NCI-H128 (cell line): ENCODE data around the gene ZIM2.

Experiments used
- DNase-seq: peaks from one replicate; lab custom pipeline; 2025; ENCODE audit not compliant: unreplicated experiment; lab: John Stamatoyannopoulos, UW

Gene ZIM2

DNA sequence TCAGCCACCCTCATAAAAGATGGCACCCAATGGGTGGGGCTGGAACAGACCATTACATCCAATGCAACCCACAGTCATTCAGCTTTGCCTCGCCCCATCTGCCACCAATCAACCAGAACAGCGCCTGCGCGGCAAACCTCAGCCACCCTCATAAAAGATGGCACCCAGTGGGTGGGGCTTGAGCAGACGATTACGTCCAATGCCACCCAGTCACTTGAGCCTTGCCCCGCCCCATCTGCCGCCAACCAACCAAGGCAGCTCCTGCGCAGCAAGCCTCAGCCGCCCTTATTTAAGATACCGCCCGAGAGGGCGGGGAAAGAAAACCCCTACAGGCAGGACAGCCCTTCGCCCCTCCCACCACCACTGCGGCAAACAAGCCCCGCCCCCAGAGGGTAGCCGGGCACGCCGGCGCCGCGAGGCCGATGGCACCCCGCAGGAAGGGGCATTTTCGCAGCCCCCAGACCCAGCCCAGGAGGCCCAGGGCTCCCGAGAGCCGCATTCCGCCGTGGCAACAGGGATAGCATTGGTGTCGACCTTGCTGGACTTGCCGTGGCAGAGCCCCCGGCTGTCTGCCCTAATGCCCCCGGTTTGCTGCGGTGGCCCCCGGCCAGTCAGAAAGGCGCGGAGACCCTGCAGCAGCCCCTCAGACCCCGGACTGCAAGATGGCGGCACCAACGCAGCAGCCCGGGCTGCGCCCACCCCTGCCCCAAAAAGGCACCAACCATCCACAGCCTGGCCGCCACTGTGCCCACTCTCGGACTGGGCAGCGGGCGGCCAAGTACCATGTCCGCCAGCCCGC is 675 bp downstream of the ZIM2 start:
- DNase-seq: no peak

DNA sequence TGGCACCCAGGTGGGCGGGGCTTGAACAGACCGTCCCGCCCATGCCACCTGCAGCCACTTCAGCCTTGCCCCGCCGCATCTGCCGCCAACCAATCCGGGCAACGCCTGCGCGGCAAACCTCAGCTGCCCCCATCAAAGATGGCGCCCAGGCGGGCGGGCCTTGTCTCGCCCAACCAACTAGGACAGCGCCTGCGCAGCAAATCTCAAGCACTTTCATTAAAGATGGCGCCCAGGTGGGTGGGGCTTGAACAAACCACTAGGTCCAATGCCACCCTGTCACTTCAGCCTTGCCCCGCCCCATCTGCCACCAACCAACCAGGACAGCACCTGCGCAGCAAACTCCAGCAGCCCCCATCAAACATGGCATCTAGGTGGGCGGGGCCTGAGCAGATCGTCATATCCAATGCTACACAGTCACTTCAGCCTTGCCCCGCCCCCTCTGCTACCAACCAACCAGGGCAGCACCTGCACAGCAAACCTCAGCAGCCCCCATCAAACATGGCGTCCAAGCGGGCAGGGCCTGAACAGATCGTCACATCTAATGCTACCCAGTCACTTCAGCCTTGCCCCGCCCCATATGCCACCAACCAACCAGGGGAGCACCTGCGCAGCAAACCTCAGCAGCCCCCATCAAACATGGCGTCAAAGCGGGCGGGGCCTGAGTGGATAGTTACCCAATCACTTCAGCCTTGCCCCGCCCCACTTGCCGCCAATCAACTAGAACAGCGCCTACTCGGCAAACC is 1.4 kb downstream of the ZIM2 start:
- DNase-seq: no peak

DNA sequence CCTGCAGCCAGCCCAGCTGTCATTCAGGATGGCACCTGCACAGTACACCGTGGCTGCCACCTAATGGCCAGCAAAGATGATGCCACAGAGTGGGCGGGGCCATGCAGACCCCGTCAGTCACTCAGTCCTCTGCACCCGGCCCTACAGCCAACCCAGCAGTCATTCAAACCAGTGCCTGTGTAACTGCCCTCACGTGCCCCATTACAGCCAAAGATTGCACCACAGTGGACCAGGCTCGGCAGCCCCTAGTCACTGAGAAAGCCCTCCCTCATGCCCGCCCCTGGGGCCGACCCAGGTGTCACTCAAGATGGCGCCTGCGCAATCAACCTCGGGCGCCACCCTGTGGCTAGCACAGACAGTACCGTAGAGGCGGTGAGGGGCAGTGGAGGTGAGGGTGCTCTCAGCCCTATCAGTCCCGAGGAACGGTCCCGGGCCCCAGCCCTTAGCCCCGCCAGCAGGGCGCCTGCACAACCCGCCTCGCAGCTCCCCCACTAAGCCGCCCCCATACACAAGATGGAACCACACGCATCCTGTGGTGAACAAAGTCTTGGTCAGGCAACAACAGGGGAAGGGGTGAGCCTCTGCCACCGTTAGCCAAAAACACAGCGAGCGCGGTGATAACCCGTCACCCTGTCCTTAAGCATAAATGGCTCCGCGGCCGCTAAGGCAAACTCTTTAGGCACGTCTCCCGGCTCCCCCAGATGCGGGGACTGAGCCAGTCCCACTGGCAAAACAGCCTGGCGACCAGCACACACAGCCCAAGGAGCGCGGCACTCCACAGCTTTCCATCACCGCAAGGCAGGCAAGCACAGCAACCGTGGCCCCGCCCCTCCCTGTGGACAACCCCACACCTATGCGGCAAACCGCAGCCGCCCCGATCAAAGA is 2.3 kb downstream of the ZIM2 start:
- no peak for DNase-seq

DNA sequence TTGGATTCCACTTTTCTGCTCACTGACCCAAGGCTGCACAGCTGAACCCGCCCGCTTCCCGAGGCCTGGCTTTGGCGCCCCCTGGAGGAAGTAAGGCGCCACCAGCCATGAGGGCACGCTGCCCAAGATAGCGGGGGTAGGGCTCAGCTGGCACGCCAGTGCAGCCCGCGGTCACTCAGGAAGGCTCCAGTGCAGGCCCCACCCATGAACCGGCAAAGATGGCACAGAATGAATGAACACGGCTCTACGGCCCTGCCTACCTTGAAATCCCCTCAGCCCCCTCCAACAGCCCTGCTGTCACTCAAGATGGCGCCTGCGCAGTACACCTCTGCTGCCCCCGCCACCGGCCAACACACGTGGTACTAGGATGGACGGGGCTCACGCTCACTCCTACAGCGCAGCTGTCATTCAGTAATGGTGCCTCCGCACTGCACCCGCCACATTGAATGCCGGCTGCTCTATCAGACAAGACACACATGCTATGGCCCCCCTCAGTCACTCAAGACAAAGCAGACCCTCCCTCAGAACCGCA is 3.0 kb downstream of the ZIM2 start:
- no peak for DNase-seq

- DNase-seq: no peak
These were observed 3.5 kb downstream of the ZIM2 start for GRCh38 chr19:56837004-56837403.

- no peak for DNase-seq
These were observed 4.5 kb downstream of the ZIM2 start for GRCh38 chr19:56836059-56836458.

DNA sequence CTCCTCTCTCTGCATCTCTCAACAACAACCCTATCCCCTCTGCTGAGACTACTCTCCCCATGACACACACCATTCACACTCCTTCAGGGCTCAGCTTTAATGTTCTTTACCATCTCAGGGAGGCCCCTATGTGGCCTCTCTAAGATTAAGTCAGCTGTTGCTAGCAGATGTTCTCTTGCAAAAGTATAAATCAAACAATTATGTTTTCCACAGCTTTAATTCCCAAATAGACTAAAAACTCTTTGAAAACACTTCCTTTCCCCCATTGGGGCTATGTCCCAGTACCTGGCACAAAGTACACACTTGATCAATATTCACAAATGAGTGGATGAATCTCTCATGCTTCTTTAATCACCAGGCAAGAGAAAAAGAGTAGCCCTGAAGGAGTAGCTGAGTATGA is 5.1 kb downstream of the ZIM2 start:
- DNase-seq: no peak

GRCh38 chr19:56834564-56835375 is 5.8 kb downstream of the ZIM2 start:
- DNase-seq: no peak

DNA sequence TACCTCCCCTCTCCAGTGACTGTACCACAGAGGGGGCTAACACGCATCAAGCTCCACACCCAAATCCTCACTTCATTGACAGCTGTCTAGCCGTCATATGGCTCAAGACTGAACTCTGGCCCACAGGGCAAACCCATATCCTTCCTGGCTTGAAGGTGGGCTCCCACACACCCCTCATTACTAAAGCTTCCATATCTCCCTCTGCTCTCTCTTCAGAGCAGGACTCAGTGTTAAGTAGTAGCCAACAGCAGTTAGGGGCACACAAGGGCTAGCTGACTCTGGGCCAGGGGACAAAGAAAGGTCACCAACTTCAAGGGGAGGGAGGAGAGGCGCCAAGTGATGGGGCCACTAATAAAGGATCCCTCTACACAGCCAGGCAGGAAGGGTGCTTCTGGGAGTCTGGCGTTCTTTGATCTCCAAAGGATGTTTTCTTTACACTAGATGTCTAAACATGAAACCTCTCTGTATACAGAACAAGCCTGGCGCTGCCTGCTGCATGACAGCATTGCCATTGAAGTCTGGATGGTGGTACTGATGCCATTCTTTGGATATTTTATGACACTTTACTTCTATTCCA is 8.1 kb downstream of the ZIM2 start:
- DNase-seq: no peak

GRCh38 chr19:56831255-56831654 is 9.3 kb downstream of the ZIM2 start:
- no peak for DNase-seq

DNA sequence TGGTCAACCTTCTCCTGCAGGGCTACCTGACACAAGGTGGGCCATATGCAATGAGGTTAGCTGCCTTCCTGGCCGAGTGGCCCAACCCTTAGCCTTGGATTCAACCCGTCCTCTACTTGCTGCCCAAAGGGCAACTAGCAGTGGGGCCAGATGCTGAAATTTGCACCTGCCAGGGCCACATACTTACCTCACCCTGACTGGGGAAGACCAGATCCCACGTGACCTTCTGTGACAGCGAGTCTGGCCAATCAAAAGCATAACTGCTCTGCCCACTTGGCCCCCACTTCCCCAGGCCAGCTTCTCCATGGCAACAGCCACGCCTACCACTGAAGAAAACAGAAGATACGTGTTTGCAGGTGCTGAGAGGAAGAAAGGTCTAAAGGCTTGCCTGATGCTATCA is 10.9 kb downstream of the ZIM2 start:
- no peak for DNase-seq

- DNase-seq: no peak
These were observed 12.8 kb downstream of the ZIM2 start for GRCh38 chr19:56827708-56828107.

DNA sequence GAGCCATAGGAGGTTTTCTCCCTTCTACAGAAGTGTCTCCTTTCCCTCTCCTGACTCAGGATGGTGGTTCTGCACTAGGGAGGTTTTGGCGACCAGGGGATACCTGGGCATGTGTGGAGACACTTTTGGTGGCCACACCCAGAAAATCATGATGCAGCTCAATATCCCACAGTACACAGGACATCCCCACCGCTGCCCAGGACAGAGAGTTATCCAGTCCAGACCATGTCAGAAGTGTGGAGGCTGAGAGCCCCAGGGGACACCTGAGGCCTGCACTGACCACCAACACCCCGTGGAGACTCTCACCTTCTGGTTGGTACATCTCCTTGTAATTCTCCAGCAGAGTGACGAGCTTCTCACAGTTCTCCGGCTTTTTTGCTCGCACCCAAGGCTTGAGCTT is 16.6 kb downstream of the ZIM2 start:
- DNase-seq: no peak

DNA sequence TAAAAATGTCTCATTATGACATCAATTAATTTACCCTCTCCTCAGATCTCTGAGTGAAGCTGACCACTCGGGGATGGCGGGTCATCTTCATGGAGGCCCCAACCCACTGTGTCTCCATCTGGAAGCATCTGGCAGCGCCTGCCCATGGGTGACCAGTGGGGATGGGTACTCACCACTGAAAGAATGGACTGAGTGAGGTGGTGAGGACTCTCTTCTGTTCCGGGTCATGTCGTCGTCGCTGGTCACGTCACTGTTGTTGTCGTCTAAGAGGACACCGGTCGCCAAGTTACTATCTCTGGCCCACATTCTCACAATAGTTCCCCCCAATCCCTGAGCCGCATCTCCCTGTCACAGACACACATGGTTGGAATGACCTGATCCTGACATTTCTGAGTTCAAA is 17.1 kb downstream of the ZIM2 start:
- DNase-seq: no peak

DNA sequence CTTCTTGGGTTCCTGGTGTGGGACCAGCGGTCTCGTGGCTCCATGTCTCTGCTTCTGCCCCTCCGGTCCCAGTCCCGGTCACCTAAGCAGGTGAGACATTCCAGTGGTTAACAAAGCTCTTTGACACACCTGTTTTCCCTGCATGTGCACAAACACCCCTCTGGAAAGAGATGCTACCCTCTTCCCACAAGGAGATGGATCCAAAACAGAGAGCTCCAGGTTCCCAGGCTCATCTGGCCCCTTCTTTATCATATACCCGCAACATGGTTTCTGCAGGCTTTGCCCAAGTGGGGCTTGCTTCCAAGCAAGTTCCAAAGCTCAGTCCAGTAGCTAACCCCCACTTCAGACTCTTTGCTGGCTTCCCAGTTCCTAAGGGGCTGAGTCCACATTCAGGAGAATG is 17.8 kb downstream of the ZIM2 start:
- DNase-seq: no peak

DNA sequence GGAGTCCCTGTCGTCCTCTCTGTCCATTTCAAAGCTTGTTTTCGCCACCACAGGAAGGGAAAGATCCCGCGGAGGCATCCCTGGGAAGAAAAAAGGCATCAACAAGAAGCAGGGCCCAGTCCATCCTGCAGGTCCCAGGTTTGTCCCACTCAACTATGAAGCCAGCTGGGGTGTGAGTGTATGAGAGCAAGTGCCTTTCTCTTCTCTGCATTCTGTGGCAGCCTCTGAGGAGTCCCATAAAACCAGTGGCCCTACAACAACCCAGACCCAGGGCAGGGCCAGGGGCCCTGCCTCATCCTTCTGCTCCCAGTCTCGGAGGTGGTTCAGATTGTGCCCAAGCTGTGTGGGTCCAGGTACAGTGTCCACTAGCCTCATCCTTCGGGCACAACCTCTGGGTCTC is 18.9 kb downstream of the ZIM2 start:
- DNase-seq: no peak

DNA sequence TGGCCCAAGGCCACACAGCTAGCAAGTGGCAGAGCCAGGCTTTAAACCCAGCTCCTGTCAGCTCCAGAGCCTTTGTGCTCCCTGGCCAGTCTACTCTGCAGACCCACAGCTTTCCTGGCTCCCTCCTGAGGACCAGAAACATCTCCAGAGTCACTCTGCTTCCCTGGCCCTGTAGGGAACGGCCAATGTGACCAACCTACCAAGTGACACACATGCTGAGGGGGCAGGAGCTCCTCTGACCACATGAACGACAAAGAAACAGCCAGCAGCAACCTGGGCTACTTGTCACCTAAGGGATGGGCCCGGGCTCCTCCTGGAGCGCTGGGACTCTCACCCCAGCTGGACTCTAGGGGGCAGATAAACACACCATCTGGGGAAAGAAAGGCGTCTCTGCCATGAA is 19.3 kb downstream of the ZIM2 start:
- DNase-seq: no peak

GRCh38 chr19:56819166-56819565 is 21.4 kb downstream of the ZIM2 start:
- DNase-seq: no peak

GRCh38 chr19:56814656-56815055 is 25.9 kb downstream of the ZIM2 start:
- DNase-seq: no peak

DNA sequence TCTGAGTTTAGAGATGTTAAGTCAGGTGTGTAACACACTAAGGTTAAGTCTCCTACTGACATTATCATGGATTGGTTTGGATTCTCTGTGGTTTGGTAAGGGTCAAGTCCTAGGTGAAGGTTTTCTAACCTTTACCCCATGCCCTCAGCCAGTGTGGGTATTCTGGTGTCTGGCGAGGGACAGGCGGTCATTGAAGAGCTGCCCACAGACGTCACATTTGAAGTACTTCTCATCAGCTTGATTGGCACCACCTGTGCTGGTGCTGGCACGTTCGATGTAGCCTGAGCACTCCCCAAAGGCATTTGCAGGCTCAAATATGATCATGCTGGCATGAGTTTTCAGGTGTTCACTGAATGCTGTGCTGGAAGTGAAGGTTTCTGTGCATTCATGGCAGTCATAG is 27.0 kb downstream of the ZIM2 start:
- DNase-seq: no peak
